ACC112 (cell line): ENCODE results near the gene HOXB8.

Source experiments
- H2AFZ ChIP-seq: fragments of 200-600 bp; sonication (generic); one replicate; pipeline ENCODE4 v1.6.0; 2017; ENCODE audit warnings: antibody characterized with exemption, low read length; ENCODE audit not compliant: unreplicated experiment
- H3K27ac ChIP-seq: fragments of 200-600 bp; sonication (generic); 2 replicates; pipeline ENCODE4 v1.5.1; 2014; ENCODE audit warnings: low read depth, mild to moderate bottlenecking, antibody characterized with exemption, low read length, moderate library complexity
- H3K27me3 ChIP-seq: fragments of 200-600 bp; sonication (generic); 2 replicates; pipeline ENCODE4 v1.6.1; 2014; ENCODE audit warnings: mild to moderate bottlenecking, antibody characterized with exemption, low read length, moderate library complexity, mixed read lengths; ENCODE audit not compliant: insufficient read depth
- H3K36me3 ChIP-seq: fragments of 200-600 bp; sonication (generic); 2 replicates; pipeline ENCODE4 v1.6.1; 2016; ENCODE audit warnings: mild to moderate bottlenecking, antibody characterized with exemption, low read length, moderate library complexity, mixed read lengths; ENCODE audit not compliant: insufficient read depth
- H3K4me1 ChIP-seq: fragments of 200-600 bp; sonication (generic); one replicate; pipeline ENCODE4 v1.6.1; 2016; ENCODE audit warnings: low read length, mixed read lengths; ENCODE audit not compliant: insufficient read depth, unreplicated experiment, control insufficient read depth
- H3K4me3 ChIP-seq: fragments of 200-600 bp; sonication (generic); 2 replicates; pipeline ENCODE4 v1.5.1; 2014; ENCODE audit warnings: mild to moderate bottlenecking, low read depth, low read length
- H3K79me2 ChIP-seq: fragments of 200-600 bp; sonication (generic); one replicate; pipeline ENCODE4 v1.6.0; 2016; ENCODE audit warnings: low read length; ENCODE audit not compliant: control insufficient read depth, unreplicated experiment, insufficient read depth

HOXB8 gene

GRCh38 chr17:48636177-48637018 lies 21.3 kb upstream of the HOXB8 start:
- Histone ChIP-seq H3K4me3 (no peak overlapping the region), H2AFZ (no peak overlapping the region), H3K27ac (no peak overlapping the region), H3K36me3 (no peaks in the 10 kb centered on the region), H3K79me2 (no peaks in the 10 kb centered on the region), H3K4me1 (no peaks in the 10 kb centered on the region), H3K27me3 (peaks cover 100% of the 10 kb centered on the region)

- H3K4me1 ChIP-seq: no peaks in the 10 kb centered on the region
- H3K4me3 ChIP-seq: no peak overlapping the region
- H3K36me3 ChIP-seq: no peaks in the 10 kb centered on the region
- no peaks in the 10 kb centered on the region for H3K79me2 ChIP-seq
- no peak overlapping the region for H2AFZ ChIP-seq
- H3K27me3 ChIP-seq: peaks cover 100% of the 10 kb centered on the region
- no peak overlapping the region for H3K27ac ChIP-seq
Measured at GRCh38 chr17:48634493-48635208, 19.6 kb upstream of the HOXB8 start.

GRCh38 chr17:48633266-48633677 lies 18.2 kb upstream of the HOXB8 start:
- Histone ChIP-seq H3K27ac (no peak overlapping the region), H3K4me3 (no peak overlapping the region), H3K4me1 (no peaks in the 10 kb centered on the region), H3K79me2 (no peaks in the 10 kb centered on the region), H2AFZ (no peak overlapping the region), H3K36me3 (no peaks in the 10 kb centered on the region), H3K27me3 (peaks cover 100% of the 10 kb centered on the region)

- peaks cover 100% of the 10 kb centered on the region for H3K27me3 ChIP-seq
- H3K79me2 ChIP-seq: no peaks in the 10 kb centered on the region
- H3K36me3 ChIP-seq: no peaks in the 10 kb centered on the region
- no peak overlapping the region for H2AFZ ChIP-seq
- H3K4me3 ChIP-seq: no peak overlapping the region
- no peak overlapping the region for H3K27ac ChIP-seq
- H3K4me1 ChIP-seq: no peaks in the 10 kb centered on the region
Measured at GRCh38 chr17:48632579-48633265, 17.6 kb upstream of the HOXB8 start.

- Histone ChIP-seq H3K27ac (no peak overlapping the region), H3K4me1 (no peaks in the 10 kb centered on the region), H3K27me3 (peaks cover 100% of the 10 kb centered on the region), H3K36me3 (no peaks in the 10 kb centered on the region), H2AFZ (no peak overlapping the region), H3K79me2 (no peaks in the 10 kb centered on the region), H3K4me3 (no peak overlapping the region)
Measured at GRCh38 chr17:48631693-48632578, 16.8 kb upstream of the HOXB8 start.

GRCh38 chr17:48630925-48631692 lies 16.0 kb upstream of the HOXB8 start:
- Histone ChIP-seq H3K79me2 (no peaks in the 10 kb centered on the region), H3K4me1 (no peaks in the 10 kb centered on the region), H3K36me3 (no peaks in the 10 kb centered on the region), H3K27ac (no peak overlapping the region), H2AFZ (no peak overlapping the region), H3K27me3 (peaks cover 99% of the 10 kb centered on the region), H3K4me3 (no peak overlapping the region)

GRCh38 chr17:48630009-48630924 lies 15.2 kb upstream of the HOXB8 start:
- Histone ChIP-seq H3K79me2 (no peaks in the 10 kb centered on the region), H3K4me3 (no peak overlapping the region), H2AFZ (no peak overlapping the region), H3K27me3 (peaks cover 98% of the 10 kb centered on the region), H3K36me3 (no peaks in the 10 kb centered on the region), H3K27ac (no peak overlapping the region), H3K4me1 (no peaks in the 10 kb centered on the region)

- no peak overlapping the region for H3K4me3 ChIP-seq
- no peaks in the 10 kb centered on the region for H3K4me1 ChIP-seq
- peaks cover 98% of the 10 kb centered on the region for H3K27me3 ChIP-seq
- no peak overlapping the region for H3K27ac ChIP-seq
- H3K79me2 ChIP-seq: no peaks in the 10 kb centered on the region
- no peaks in the 10 kb centered on the region for H3K36me3 ChIP-seq
- no peak overlapping the region for H2AFZ ChIP-seq
Measured at GRCh38 chr17:48629411-48629759, 14.3 kb upstream of the HOXB8 start.
